Astrocyte of the spinal cord (primary cell): ENCODE data around the gene PLEKHJ1.
A peak's percentile ranks its signal among the peaks of the same experiment; 100 is the strongest.

Experiments used
- DNase-seq: peaks from one replicate; pipeline ENCODE4 v3.0.0; 2011; ENCODE audit warnings: low read depth, low spot score
- H3K4me3 ChIP-seq: 2 replicates; pipeline ENCODE4 v1.5.1; 2011; ENCODE audit warnings: low read depth, mild to moderate bottlenecking, low read length, moderate library complexity
- in situ Hi-C: cut with HindIII; loops from 2 replicates; pipeline ENCODE4 v1.10.0; 2017; ENCODE audit warnings: low sequenced_read_pairs
- TF ChIP-seq, protein P1 (sequence below): IDR thresholded peaks from 2 replicates; pipeline ENCODE4 v1.5.1; 2012; ENCODE audit warnings: low read depth, mild to moderate bottlenecking, low read length, inconsistent platforms

The PLEKHJ1 gene

DNA sequence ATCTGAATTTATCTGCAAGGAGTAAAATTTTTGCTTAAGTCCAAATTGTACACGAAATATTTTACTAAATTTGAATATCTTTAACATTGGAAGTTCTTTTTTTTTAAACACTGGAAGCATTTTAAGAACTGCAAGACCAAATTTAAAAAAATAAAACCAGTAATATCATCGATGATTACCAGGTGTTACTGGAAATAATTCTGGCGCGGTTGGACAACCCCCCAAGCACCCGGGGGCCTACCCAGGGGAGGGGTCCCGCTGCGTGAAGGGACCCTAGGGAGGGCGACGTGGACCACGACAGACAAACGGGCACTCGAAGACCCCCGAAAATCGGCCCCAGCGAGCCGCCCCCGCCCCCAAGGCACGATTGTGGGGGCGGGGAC, 32.7 kb upstream of the PLEKHJ1 start:
- no peak for DNase-seq
- in situ Hi-C loops, result no loop called here

DNA sequence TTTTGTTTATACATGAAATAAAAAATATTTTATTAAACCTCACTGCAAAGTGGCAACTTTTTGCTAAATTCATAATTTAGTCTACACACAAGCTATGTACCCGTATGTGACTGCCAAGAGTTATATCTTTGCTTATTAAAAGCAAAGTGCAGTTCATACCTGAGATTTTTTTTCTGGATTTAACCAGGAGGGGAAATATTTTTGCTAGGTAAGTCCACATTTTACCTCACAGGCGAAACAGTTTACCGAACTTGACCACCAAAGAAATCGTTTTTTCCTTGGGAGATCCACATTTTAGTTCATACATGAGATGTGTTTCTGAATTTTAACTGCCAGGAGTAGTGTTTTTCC, 32.3 kb upstream of the PLEKHJ1 start:
- no peak overlapping the region for H3K4me3 ChIP-seq

More for the DNA sequence above, 32.7 kb upstream of the PLEKHJ1 start:
- TF ChIP-seq, protein P1, sequence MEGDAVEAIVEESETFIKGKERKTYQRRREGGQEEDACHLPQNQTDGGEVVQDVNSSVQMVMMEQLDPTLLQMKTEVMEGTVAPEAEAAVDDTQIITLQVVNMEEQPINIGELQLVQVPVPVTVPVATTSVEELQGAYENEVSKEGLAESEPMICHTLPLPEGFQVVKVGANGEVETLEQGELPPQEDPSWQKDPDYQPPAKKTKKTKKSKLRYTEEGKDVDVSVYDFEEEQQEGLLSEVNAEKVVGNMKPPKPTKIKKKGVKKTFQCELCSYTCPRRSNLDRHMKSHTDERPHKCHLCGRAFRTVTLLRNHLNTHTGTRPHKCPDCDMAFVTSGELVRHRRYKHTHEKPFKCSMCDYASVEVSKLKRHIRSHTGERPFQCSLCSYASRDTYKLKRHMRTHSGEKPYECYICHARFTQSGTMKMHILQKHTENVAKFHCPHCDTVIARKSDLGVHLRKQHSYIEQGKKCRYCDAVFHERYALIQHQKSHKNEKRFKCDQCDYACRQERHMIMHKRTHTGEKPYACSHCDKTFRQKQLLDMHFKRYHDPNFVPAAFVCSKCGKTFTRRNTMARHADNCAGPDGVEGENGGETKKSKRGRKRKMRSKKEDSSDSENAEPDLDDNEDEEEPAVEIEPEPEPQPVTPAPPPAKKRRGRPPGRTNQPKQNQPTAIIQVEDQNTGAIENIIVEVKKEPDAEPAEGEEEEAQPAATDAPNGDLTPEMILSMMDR, result no peak
- peak overlapping the region; percentile 69 for H3K4me3 ChIP-seq

DNA sequence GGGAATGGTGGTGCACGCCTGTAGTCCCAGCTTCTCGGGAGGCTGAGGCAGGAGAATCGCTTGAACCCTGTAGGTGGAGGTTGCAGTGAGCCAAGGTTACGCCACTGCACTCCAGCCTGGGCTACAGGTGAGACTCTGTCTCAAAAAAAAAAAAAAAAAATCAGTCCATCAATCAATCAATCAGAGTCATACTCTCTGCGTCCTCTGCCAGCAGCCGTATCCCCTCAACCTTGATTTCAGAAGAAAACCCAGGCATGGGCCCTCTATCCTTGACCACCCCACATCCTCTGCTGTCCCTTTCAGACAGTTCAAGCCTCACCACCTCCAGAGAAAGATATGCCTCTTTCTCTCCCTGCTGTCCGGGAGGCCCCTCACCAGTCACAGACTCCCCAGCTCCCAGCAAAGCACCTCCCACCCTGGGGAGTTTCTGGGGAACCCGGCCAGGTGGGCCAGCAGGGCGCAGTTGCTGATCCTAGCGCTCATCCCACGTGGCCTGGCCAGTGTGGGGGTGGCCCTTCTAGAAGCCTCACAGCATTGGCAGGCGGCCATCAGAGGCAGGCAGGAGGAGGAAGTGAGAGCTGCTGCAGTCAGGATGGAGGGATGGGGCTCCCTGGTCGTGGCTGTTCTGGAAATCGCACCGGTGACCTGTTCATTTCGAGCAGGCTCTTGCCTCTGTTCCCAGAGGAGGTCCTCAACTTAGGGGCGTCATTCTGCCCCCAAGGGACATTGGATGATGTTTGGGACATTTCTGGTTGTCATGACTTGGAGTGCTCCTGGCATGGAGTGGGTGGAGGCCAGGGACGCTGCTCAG, 30.3 kb upstream of the PLEKHJ1 start:
- TF ChIP-seq, protein P1, result no peak
- in situ Hi-C loops, result no loop called here
- H3K4me3 ChIP-seq, result no peak overlapping the region
- peak; percentile 71 for DNase-seq

More for the DNA sequence above, 32.3 kb upstream of the PLEKHJ1 start:
- DNase-seq, result no peak
- in situ Hi-C loops, result no loop called here
- TF ChIP-seq, protein P1, result no peak

DNA sequence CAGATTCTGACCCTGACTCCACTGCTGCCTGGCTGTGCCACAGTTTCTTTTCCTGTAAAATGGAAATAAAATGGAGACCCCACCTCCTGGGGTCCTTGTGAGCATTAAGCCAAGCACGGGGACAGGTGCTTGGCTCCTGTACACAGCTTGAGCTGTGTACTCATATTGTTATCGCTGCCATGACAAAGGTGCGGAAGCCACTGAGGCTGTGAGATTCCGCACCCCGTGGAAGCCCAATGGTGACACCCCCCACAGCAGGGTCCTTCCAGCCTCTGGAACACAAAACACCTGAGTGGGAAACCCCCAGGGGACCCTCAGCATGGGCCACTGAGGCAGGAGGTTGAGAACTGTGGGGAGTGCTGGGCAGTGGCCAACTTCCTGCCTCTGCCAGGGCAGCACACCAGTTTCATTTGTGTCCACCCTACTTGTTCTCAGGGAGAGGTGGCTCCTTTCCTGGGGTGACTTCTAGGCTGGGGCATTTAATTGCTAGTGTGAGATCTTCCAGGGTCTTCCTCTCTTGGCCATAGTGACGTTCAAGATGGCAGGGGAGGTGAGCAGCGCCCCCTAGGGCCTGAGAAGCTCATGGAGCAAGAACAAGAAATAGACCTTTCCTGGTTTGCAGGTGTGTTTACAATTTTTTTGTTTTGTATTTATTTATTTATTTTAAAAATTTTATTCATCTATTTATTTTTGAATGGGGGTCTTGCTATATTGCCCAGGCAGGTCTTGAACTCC, 25.5 kb upstream of the PLEKHJ1 start:
- TF ChIP-seq, protein P1, result peak; percentile 71
- DNase-seq, result no peak

DNA sequence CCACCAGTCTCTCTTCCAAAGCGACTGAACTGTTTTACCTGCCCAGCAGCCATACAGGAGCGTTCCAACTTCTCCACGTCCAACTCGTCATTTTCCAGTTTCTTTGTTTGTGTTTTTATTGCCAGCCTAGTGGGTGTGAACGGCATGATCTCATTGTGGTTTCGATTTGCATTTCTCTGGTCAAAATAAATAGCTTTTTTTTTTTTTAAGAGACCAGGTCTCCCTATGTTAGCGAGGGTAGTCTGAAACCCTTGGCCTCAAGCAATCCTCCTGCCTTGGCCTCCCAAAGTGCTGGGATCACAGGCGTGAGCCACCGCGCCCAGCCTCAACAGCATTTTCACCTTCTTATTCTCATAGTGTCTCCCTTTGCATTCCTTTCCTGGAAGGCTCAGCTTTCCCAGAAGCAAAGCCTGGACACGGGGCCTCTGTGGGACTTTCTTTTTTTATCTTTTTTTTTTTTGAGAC, 24.2 kb upstream of the PLEKHJ1 start:
- DNase-seq, result no peak
- no peak overlapping the region for H3K4me3 ChIP-seq
- TF ChIP-seq, protein P1, result no peak
- in situ Hi-C loops, result no loop called here

More for the DNA sequence above, 25.5 kb upstream of the PLEKHJ1 start:
- no peak overlapping the region for H3K4me3 ChIP-seq
- in situ Hi-C loops, result no loop called here

DNA sequence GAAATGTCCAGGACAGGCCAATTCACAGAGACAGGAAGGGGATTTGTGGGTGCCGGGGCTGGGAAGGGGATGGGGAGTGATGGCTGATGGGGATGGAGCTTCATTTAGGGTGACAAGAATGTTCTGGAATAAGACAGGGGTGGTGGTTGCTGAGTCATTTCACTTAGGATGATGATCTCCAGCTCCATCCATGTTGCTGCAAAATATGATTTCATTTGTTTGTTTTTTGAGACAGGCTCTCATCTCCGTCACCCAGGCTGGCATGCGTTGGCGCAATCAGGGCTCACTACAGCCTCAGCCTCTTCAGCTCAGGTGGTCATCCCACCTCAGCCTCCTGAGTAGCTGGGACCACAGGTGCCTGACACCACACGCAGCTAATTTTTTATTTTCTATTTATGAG, 23.2 kb upstream of the PLEKHJ1 start:
- TF ChIP-seq, protein P1, result no peak
- no peak for DNase-seq
- H3K4me3 ChIP-seq, result no peak overlapping the region
- in situ Hi-C loops, result no loop called here
